Neural progenitor cell (in vitro differentiated cells): ENCODE data around the gene SUCLA2. TPM values are rescaled to one million over a fixed set of nuclear protein-coding genes. Genes with fewer than 3 reads are reported as not detected.

ENCODE experiments used
- DNase-seq: peaks from one replicate; pipeline ENCODE4 v3.0.0-alpha.2; 2016; ENCODE audit warnings: low spot score
- H2AFZ ChIP-seq: fragments of 200-600 bp; sonication (generic); replicated peaks from 2 replicates; pipeline ENCODE4 v1.6.1; 2016; ENCODE audit warnings: antibody characterized with exemption
- H3F3A ChIP-seq: fragments of 200-600 bp; sonication (generic); 2 replicates; pipeline ENCODE4 v1.6.1; 2016; ENCODE audit warnings: antibody characterized with exemption, low read depth
- H3K27ac ChIP-seq: fragments of 200-600 bp; sonication (generic); 2 replicates; pipeline ENCODE4 v1.5.1; 2016; ENCODE audit warnings: mild to moderate bottlenecking
- H3K27me3 ChIP-seq: fragments of 200-600 bp; sonication (generic); 2 replicates; pipeline ENCODE4 v1.6.1; 2016; ENCODE audit warnings: mild to moderate bottlenecking, moderate library complexity
- H3K36me3 ChIP-seq: fragments of 200-600 bp; sonication (generic); 2 replicates; pipeline ENCODE4 v1.5.1; 2016
- H3K4me1 ChIP-seq: fragments of 200-600 bp; sonication (generic); 2 replicates; pipeline ENCODE4 v1.6.1; 2016; ENCODE audit warnings: mixed run types
- H3K4me2 ChIP-seq: fragments of 200-600 bp; sonication (generic); 2 replicates; pipeline ENCODE4 v1.6.1; 2016
- H3K4me3 ChIP-seq: fragments of 200-600 bp; sonication (generic); 2 replicates; pipeline ENCODE4 v1.5.1; 2016
- H3K79me2 ChIP-seq: fragments of 200-600 bp; sonication (generic); 2 replicates; pipeline ENCODE4 v1.6.1; 2016; ENCODE audit warnings: low read depth
- H3K9ac ChIP-seq: fragments of 200-600 bp; sonication (generic); 2 replicates; pipeline ENCODE4 v1.6.1; 2016
- H3K9me3 ChIP-seq: fragments of 200-600 bp; sonication (generic); 2 replicates; pipeline ENCODE4 v1.5.1; 2016; ENCODE audit warnings: low read depth
- H4K20me1 ChIP-seq: fragments of 200-600 bp; sonication (generic); 2 replicates; pipeline ENCODE4 v1.6.1; 2016; ENCODE audit warnings: low read depth
- H3K27ac Mint-ChIP-seq: 3 replicates; pipeline ENCODE4 v1.8.0; 2021; ENCODE audit warnings: mixed read lengths
- H3K27me3 Mint-ChIP-seq: 2 replicates; pipeline ENCODE4 v1.8.0; 2022; ENCODE audit warnings: low read depth, mild to moderate bottlenecking, inconsistent platforms, moderate library complexity, mixed read lengths; ENCODE audit not compliant: insufficient read depth
- H3K36me3 Mint-ChIP-seq: 3 replicates; pipeline ENCODE4 v1.8.0; 2021; ENCODE audit warnings: mixed read lengths
- H3K4me1 Mint-ChIP-seq: 3 replicates; pipeline ENCODE4 v1.8.0; 2021; ENCODE audit warnings: mixed read lengths
- H3K4me3 Mint-ChIP-seq: 3 replicates; pipeline ENCODE4 v1.8.0; 2021; ENCODE audit warnings: mild to moderate bottlenecking, moderate library complexity, mixed read lengths
- H3K9me3 Mint-ChIP-seq: 3 replicates; pipeline ENCODE4 v1.8.0; 2020; ENCODE audit warnings: mixed read lengths
- EZH2 ChIP-seq: fragments of 200-600 bp; sonication (generic); IDR thresholded peaks from 2 replicates; pipeline ENCODE4 v1.6.1; 2017; ENCODE audit warnings: antibody characterized with exemption, mild to moderate bottlenecking, moderate library complexity
- EZH2phosphoT487 ChIP-seq: fragments of 200-600 bp; sonication (generic); IDR thresholded peaks from 2 replicates; pipeline ENCODE4 v1.6.1; 2017; ENCODE audit warnings: antibody characterized with exemption
- total RNA-seq: library from RNA; depleted of rRNA; stranded (reverse); fragments of >200 nt; gene quantifications from 2 replicates; pipeline ENCODE4 v1.2.3, GENCODE V29; 2015; ENCODE audit warnings: low replicate concordance
- TF ChIP-seq, protein P1 (sequence below): fragments of 200-600 bp; sonication (generic); IDR thresholded peaks from 2 replicates; pipeline ENCODE4 v1.5.1; 2017; ENCODE audit warnings: antibody characterized with exemption, mild to moderate bottlenecking

SUCLA2 gene
- total RNA-seq, 1 donor from 2014 or later = 100 TPM

DNA sequence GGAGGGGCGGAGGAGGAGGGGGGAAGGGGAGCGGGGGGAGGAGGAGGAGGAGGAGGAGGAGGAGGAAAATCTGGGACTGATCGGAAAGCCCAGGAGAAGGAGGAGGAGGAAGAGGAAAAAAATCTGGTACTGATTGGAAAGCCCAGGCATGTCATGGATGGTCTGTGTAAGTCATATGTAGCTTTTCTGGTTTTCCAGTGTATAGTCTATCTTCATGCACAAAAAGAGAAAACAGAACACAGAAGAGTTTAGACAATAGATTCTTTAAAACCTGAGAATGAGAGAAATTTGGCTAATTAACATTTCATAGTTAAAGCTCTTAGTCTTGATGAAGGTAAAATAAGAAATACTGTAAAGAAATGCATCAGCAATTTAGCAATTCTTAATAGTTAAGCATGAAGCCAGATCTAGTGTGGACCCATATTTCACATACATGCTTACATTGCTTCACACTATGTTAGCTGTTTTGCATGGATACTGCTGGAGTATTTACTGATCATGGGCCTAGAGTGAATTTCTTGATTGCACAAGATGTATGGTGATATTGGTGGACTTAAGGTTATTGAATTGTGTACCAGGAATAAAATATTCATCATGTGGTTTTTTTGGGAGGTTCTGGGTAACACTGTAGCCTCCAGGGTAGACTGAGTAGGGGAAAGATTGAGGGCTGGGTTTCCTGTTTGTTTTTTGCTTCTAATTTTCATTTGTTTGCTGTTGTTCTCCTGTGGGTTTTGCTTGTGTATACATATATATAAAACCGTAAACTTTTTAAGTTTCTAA lies 41.4 kb downstream of the SUCLA2 start:
- H3K9ac ChIP-seq = no peak overlapping the region
- no peaks in the 10 kb centered on the region for H3K79me2 ChIP-seq
- no peak overlapping the region for H3K4me2 ChIP-seq
- no peak overlapping the region for H2AFZ ChIP-seq
- H4K20me1 ChIP-seq = no peaks in the 10 kb centered on the region
- Mint-ChIP-seq H3K9me3 (peaks cover 74% of the 10 kb centered on the region), H3K4me3 (no peak overlapping the region), H3K27ac (no peak overlapping the region), H3K27me3 (no peaks in the 10 kb centered on the region), H3K36me3 (peaks cover 86% of the 10 kb centered on the region), H3K4me1 (no peaks in the 10 kb centered on the region)
- peaks cover 48% of the 10 kb centered on the region for H3K9me3 ChIP-seq
- H3K4me1 ChIP-seq = no peaks in the 10 kb centered on the region
- TF ChIP-seq, protein P1, sequence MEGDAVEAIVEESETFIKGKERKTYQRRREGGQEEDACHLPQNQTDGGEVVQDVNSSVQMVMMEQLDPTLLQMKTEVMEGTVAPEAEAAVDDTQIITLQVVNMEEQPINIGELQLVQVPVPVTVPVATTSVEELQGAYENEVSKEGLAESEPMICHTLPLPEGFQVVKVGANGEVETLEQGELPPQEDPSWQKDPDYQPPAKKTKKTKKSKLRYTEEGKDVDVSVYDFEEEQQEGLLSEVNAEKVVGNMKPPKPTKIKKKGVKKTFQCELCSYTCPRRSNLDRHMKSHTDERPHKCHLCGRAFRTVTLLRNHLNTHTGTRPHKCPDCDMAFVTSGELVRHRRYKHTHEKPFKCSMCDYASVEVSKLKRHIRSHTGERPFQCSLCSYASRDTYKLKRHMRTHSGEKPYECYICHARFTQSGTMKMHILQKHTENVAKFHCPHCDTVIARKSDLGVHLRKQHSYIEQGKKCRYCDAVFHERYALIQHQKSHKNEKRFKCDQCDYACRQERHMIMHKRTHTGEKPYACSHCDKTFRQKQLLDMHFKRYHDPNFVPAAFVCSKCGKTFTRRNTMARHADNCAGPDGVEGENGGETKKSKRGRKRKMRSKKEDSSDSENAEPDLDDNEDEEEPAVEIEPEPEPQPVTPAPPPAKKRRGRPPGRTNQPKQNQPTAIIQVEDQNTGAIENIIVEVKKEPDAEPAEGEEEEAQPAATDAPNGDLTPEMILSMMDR = no peak
- TF ChIP-seq EZH2 (no peak), EZH2phosphoT487 (no peak)
- H3K4me3 ChIP-seq = no peak overlapping the region
- H3K36me3 ChIP-seq = peaks cover 64% of the 10 kb centered on the region
- no peaks in the 10 kb centered on the region for H3F3A ChIP-seq
- H3K27ac ChIP-seq = no peak overlapping the region
- DNase-seq = no peak
- H3K27me3 ChIP-seq = no peaks in the 10 kb centered on the region

DNA sequence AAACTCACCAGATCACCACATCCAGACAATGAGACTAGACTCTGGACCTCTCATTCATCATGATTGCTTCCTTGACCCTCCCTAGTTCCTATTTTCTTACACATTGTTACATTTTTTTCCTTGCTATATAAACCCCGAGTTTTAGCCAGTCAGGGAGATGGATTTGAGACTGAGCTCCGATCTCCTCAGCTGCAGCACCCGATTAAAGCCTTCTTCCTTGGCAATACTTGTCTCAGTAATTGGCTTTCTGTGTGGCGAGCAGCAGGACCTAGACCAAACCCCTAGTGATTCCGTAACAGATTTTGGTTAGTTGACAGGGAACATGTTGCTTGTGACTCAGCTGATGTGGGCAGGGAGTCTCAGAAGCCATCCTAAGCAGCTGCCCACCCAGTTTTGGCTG lies 44.0 kb downstream of the SUCLA2 start:
- DNase-seq = no peak
- Mint-ChIP-seq H3K27me3 (no peaks in the 10 kb centered on the region), H3K4me1 (no peaks in the 10 kb centered on the region), H3K4me3 (no peak overlapping the region), H3K27ac (no peak overlapping the region), H3K9me3 (peaks cover 62% of the 10 kb centered on the region), H3K36me3 (peaks cover 82% of the 10 kb centered on the region)
- Histone ChIP-seq H3K9me3 (peaks cover 40% of the 10 kb centered on the region), H3K27ac (no peak overlapping the region), H3K79me2 (no peaks in the 10 kb centered on the region), H2AFZ (no peak overlapping the region), H3K36me3 (peaks cover 59% of the 10 kb centered on the region), H3K4me2 (no peak overlapping the region), H4K20me1 (no peaks in the 10 kb centered on the region), H3K4me3 (no peak overlapping the region), H3K27me3 (no peaks in the 10 kb centered on the region), H3F3A (no peaks in the 10 kb centered on the region), H3K4me1 (no peaks in the 10 kb centered on the region), H3K9ac (no peak overlapping the region)
- TF ChIP-seq EZH2phosphoT487 (no peak), EZH2 (no peak)
- TF ChIP-seq, protein P1 = no peak

DNA sequence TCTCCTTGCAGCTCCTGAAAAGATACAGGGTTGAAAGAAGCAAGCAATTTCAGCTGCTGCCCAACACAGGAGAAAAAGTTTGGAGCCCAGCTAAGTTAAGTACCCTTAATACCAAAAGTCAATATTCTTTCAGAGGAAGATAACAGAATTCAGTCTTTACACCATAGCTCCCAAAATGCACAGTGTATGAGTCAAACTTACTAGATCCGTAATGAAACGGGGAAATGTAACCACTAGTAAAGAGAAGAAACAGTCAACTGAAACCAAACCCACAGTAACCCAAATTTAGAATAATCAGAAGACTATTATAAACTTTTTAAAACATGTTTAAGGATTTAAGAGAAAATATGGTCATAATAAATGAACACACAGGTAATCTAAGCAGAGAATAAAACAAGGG lies 45.2 kb downstream of the SUCLA2 start:
- TF ChIP-seq EZH2 (no peak), EZH2phosphoT487 (no peak)
- TF ChIP-seq, protein P1 = no peak
- no peak overlapping the region for H3K27ac ChIP-seq
- H3K27me3 ChIP-seq = no peaks in the 10 kb centered on the region
- peaks cover 49% of the 10 kb centered on the region for H3K36me3 ChIP-seq
- Mint-ChIP-seq H3K27ac (no peak overlapping the region), H3K4me1 (no peaks in the 10 kb centered on the region), H3K27me3 (no peaks in the 10 kb centered on the region), H3K4me3 (no peak overlapping the region), H3K36me3 (peaks cover 80% of the 10 kb centered on the region), H3K9me3 (peaks cover 52% of the 10 kb centered on the region)
- H3K4me1 ChIP-seq = no peaks in the 10 kb centered on the region
- no peak overlapping the region for H3K9ac ChIP-seq
- peaks cover 31% of the 10 kb centered on the region for H3K9me3 ChIP-seq
- no peak overlapping the region for H3K4me3 ChIP-seq
- no peaks in the 10 kb centered on the region for H3F3A ChIP-seq
- no peaks in the 10 kb centered on the region for H3K79me2 ChIP-seq
- H2AFZ ChIP-seq = no peak overlapping the region
- no peak overlapping the region for H3K4me2 ChIP-seq
- DNase-seq = no peak
- H4K20me1 ChIP-seq = no peaks in the 10 kb centered on the region
